ENCODE measurements around the gene SIGLEC11.

- TF ChIP-seq DNMT3B (CRISPR knock-in tag; conservative IDR thresholded peaks at IDR 0.05) = no peak
- TF ChIP-seq SRF (IDR thresholded peaks at IDR 0.05; ENCODE audit: low read depth, low read length) = no peak
- TF ChIP-seq USF2 (IDR thresholded peaks at IDR 0.05; ENCODE audit: low read depth, low read length) = no peak
- no peak for TF ChIP-seq USF2 (CRISPR knock-in tag; IDR thresholded peaks at IDR 0.05; ENCODE audit: borderline replicate concordance)
- TF ChIP-seq PHF8 (CRISPR knock-in tag; IDR thresholded peaks at IDR 0.05) = no peak
Measured at GRCh38 chr19:49972841-49973240, 11.9 kb upstream of the SIGLEC11 start.
